GM12801 (cell line): ENCODE results near the gene ASCC2.

Experiments used
- TF ChIP-seq, protein P1 (sequence below): IDR thresholded peaks from one replicate; pipeline ENCODE4 v1.5.1; 2011; ENCODE audit warnings: control low read depth; ENCODE audit not compliant: insufficient read length; ENCODE audit errors: extremely low read depth

ASCC2 gene

GRCh38 chr22:29867851-29868250 lies 29.8 kb upstream of the ASCC2 start:
- TF ChIP-seq, protein P1, sequence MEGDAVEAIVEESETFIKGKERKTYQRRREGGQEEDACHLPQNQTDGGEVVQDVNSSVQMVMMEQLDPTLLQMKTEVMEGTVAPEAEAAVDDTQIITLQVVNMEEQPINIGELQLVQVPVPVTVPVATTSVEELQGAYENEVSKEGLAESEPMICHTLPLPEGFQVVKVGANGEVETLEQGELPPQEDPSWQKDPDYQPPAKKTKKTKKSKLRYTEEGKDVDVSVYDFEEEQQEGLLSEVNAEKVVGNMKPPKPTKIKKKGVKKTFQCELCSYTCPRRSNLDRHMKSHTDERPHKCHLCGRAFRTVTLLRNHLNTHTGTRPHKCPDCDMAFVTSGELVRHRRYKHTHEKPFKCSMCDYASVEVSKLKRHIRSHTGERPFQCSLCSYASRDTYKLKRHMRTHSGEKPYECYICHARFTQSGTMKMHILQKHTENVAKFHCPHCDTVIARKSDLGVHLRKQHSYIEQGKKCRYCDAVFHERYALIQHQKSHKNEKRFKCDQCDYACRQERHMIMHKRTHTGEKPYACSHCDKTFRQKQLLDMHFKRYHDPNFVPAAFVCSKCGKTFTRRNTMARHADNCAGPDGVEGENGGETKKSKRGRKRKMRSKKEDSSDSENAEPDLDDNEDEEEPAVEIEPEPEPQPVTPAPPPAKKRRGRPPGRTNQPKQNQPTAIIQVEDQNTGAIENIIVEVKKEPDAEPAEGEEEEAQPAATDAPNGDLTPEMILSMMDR = no peak

- TF ChIP-seq, protein P1 = no peak
These were observed 29.2 kb upstream of the ASCC2 start for GRCh38 chr22:29867260-29867659.

GRCh38 chr22:29861672-29862297 lies 23.7 kb upstream of the ASCC2 start:
- TF ChIP-seq, protein P1 = no peak

GRCh38 chr22:29860006-29860766 lies 22.1 kb upstream of the ASCC2 start:
- TF ChIP-seq, protein P1 = no peak

- TF ChIP-seq, protein P1 = no peak
These were observed 18.4 kb upstream of the ASCC2 start for GRCh38 chr22:29856496-29856895.

DNA sequence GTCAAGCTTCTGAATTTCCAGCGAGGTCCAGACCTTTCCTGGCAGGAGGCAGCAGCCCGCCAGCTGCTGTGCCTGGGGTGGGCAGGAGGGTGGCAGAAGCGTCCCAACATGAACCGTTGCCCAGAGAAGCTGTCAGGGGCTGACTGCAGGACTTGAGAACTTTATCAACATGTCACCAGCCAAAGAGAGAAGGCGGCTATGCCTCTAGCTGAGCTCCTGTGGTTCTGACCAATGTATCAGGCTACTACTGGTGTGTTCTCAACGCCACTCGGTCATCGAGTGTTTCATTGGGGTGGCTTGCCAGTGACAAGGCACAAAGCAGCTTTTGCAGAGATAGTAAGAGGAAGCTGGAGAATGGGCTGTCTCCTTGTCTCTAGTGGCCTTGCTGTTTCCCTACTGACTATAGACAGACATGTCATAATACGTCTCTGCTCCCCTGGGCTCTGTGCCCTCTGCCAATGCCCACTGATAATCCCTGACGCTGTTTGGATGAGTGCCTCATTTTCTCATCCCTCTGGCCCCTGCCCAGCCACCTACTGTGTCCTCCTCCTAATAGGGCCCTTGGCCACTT lies 17.6 kb upstream of the ASCC2 start:
- TF ChIP-seq, protein P1 = no peak

GRCh38 chr22:29854432-29854831 lies 16.4 kb upstream of the ASCC2 start:
- TF ChIP-seq, protein P1 = no peak
